HFFc6 (cell line): ENCODE data around the gene ITGB7. TPM values are rescaled to one million over a fixed set of nuclear protein-coding genes. Genes with fewer than 3 reads are reported as not detected.
"Not testable (repeated sequence)": the region's sequence is repeated elsewhere in the genome, so short reads cannot be mapped to it uniquely, and the experiment has no call there.

ENCODE experiments used
- DNase-seq: peaks from one replicate; pipeline ENCODE4 v3.0.0-alpha.2; 2018
- H3K27ac Mint-ChIP-seq: 2 replicates; pipeline ENCODE4 v1.8.0; 2020; ENCODE audit warnings: mild to moderate bottlenecking, mixed read lengths
- H3K27me3 Mint-ChIP-seq: 2 replicates; pipeline ENCODE4 v1.8.0; 2021; ENCODE audit warnings: mild to moderate bottlenecking, moderate library complexity, mixed read lengths; ENCODE audit not compliant: insufficient read depth
- H3K36me3 Mint-ChIP-seq: 2 replicates; pipeline ENCODE4 v1.8.0; 2021; ENCODE audit warnings: low read depth, mixed read lengths
- H3K4me1 Mint-ChIP-seq: 2 replicates; pipeline ENCODE4 v1.8.0; 2020; ENCODE audit warnings: low read depth, mixed read lengths
- H3K4me3 Mint-ChIP-seq: 2 replicates; pipeline ENCODE4 v1.8.0; 2020; ENCODE audit warnings: mild to moderate bottlenecking, moderate library complexity, mixed read lengths
- H3K9me3 Mint-ChIP-seq: 2 replicates; pipeline ENCODE4 v1.8.0; 2020; ENCODE audit warnings: mild to moderate bottlenecking, mixed read lengths
- total RNA-seq, 6 experiments: library from RNA; stranded (reverse); fragmentation: NEBNext Ultra II Directional; extraction: Animal tissue kit (Norgen Biotek cat#: 25700); gene quantifications; 2 replicates in 1 of 6; 3 replicates in 5 of 6; pipeline ENCODE4 v1.2.3, GENCODE V29; 2021
- TF ChIP-seq, protein P1 (sequence below): fragments of 200-600 bp; sonication (generic); IDR thresholded peaks from 2 replicates; pipeline ENCODE4 v1.5.0; 2021; ENCODE audit warnings: antibody characterized with exemption, mild to moderate bottlenecking

The ITGB7 gene
- total RNA-seq, 6 experiments from 2014 or later = 0.35 to 1.5 (median 0.93) TPM

DNA sequence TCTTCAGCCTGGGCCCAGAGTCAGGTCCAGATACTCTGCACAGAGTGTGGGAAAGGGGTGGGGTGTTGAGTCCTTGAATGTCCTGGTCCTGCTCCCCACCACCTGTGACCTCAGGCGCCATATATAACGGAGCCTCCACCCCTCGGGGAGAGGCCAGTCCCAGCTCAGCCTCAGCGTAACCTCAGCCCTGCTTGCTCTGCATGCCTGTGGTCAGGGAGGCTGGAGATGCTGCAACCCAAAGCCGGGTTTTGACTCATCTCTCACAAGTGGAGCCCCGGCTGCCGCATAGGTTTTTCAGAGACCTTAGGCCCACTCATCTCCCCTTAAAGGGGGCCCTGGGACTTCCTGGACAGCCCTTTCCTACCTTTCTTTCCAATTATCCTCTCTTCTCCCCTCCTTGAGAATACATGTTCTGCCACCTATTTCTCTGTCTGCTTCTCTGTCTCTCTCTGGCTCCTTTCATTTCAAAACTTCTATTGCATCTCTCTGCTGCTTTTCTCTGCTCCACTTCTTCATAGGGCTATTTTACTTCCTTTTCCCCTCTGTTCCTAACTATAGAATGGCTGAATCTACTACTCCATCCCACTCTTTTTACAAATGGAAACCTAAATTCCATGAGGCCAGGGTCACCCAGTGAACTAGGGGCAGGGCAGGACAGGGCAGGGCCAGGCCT is 1.2 kb downstream of the ITGB7 start:
- DNase-seq = peak; percentile 85
- peaks cover 44% of the 10 kb centered on the region for H3K4me1 Mint-ChIP-seq
- peak overlapping the region; percentile 76 for H3K27ac Mint-ChIP-seq
- no peaks in the 10 kb centered on the region; the same call in none of the 2 replicates for H3K27me3 Mint-ChIP-seq
- peak overlapping the region; percentile 27 for H3K4me3 Mint-ChIP-seq
- no peaks in the 10 kb centered on the region for H3K9me3 Mint-ChIP-seq
- H3K36me3 Mint-ChIP-seq = no peaks in the 10 kb centered on the region
- TF ChIP-seq, protein P1, sequence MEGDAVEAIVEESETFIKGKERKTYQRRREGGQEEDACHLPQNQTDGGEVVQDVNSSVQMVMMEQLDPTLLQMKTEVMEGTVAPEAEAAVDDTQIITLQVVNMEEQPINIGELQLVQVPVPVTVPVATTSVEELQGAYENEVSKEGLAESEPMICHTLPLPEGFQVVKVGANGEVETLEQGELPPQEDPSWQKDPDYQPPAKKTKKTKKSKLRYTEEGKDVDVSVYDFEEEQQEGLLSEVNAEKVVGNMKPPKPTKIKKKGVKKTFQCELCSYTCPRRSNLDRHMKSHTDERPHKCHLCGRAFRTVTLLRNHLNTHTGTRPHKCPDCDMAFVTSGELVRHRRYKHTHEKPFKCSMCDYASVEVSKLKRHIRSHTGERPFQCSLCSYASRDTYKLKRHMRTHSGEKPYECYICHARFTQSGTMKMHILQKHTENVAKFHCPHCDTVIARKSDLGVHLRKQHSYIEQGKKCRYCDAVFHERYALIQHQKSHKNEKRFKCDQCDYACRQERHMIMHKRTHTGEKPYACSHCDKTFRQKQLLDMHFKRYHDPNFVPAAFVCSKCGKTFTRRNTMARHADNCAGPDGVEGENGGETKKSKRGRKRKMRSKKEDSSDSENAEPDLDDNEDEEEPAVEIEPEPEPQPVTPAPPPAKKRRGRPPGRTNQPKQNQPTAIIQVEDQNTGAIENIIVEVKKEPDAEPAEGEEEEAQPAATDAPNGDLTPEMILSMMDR = no peak

DNA sequence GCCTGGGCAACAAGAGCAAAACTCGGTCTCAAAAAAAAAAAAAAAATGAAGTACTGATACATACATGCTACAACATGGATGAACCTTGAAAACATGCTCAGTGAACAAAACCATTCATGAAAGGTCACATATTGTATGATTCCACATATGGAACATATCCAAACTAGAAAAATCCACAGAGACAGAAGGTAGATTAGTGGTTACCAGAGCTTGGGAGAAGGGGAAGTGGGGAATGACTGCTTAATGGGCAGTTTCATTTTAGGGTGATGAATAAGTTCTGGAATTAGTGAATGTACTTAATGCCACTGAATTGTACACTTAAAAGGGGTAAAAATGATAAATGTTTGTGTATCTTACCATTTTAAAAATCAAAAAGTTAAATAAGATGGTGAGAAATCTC is 2.7 kb downstream of the ITGB7 start:
- TF ChIP-seq, protein P1 = no peak
- H3K4me3 Mint-ChIP-seq = no peak overlapping the region
- H3K27me3 Mint-ChIP-seq = no peaks in the 10 kb centered on the region; the same call in 1 of the 2 replicates
- H3K36me3 Mint-ChIP-seq = no peaks in the 10 kb centered on the region
- DNase-seq = no peak
- H3K27ac Mint-ChIP-seq = no peak overlapping the region
- peaks cover 50% of the 10 kb centered on the region for H3K4me1 Mint-ChIP-seq
- no peaks in the 10 kb centered on the region for H3K9me3 Mint-ChIP-seq

DNA sequence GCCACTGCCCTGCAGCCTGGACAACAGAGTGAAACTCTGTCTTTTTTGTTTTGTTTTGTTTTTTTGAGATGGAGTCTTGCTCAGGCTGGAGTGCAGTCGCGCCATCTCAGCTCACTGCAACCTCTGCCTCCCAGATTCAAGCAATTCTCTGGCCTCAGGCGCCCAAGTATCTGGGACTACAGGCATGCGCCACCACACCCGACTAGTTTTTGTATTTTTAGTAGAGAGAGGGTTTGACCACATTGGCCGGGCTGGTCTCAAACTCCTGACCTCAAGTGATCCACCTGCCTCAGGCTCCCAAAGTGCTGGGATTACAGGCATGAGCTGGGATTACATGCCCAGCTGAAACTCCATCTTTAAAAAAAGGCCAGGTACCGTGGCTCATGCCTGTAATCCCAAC is 4.7 kb downstream of the ITGB7 start:
- not testable (repeated sequence) for H3K27me3 Mint-ChIP-seq, H3K9me3 Mint-ChIP-seq, H3K27ac Mint-ChIP-seq, DNase-seq, H3K36me3 Mint-ChIP-seq, H3K4me3 Mint-ChIP-seq
- H3K4me1 Mint-ChIP-seq = peaks cover 38% of the 10 kb centered on the region

DNA sequence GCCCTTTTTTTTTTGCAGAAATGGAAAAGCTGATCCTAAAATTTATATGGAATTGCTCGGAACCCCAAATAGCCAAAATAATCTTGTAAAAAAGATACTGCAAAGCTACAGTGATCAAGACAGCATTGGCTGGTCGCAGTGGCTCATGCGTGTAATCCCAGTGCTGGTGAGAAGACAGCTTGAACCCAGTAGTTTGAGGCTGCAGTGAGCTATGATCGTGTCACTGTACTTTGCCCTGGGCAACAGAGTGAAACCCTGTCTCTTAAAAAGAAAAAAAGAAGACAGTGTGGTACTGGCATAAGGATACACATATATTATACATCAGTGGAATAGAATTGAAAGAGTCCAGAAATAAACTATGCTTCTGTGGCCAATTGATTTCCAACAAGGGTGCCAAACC is 5.4 kb downstream of the ITGB7 start:
- Mint-ChIP-seq H3K4me3 (no peak overlapping the region), H3K27me3 (peaks cover 4% of the 10 kb centered on the region; the same call in 1 of the 2 replicates), H3K27ac (no peak overlapping the region), H3K9me3 (no peaks in the 10 kb centered on the region), H3K36me3 (no peaks in the 10 kb centered on the region), H3K4me1 (peaks cover 32% of the 10 kb centered on the region)
- TF ChIP-seq, protein P1 = no peak
- no peak for DNase-seq

DNA sequence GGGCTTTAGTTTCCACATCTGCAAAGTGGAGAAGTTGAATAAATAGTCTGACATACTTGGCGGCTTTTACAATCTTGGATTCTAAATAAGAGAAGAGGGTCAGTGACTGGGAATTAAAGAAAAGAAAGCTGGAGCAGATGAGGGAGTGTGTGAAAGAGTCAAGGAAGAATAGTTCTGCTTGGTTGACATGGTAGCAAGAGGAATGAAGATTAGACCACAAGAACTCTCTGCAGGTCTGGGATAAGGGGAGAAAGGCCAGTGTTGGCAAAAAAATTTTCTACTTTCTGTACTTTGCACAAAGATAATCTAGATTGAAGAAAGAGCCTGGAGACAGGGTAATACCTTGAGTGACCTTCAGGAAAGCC is 5.9 kb downstream of the ITGB7 start:
- no peaks in the 10 kb centered on the region for H3K9me3 Mint-ChIP-seq
- H3K4me1 Mint-ChIP-seq = peaks cover 32% of the 10 kb centered on the region
- H3K27ac Mint-ChIP-seq = peak overlapping the region; percentile 59
- TF ChIP-seq, protein P1 = no peak
- H3K27me3 Mint-ChIP-seq = peaks cover 4% of the 10 kb centered on the region; the same call in 1 of the 2 replicates
- no peak for DNase-seq
- no peak overlapping the region for H3K4me3 Mint-ChIP-seq
- no peaks in the 10 kb centered on the region for H3K36me3 Mint-ChIP-seq

DNA sequence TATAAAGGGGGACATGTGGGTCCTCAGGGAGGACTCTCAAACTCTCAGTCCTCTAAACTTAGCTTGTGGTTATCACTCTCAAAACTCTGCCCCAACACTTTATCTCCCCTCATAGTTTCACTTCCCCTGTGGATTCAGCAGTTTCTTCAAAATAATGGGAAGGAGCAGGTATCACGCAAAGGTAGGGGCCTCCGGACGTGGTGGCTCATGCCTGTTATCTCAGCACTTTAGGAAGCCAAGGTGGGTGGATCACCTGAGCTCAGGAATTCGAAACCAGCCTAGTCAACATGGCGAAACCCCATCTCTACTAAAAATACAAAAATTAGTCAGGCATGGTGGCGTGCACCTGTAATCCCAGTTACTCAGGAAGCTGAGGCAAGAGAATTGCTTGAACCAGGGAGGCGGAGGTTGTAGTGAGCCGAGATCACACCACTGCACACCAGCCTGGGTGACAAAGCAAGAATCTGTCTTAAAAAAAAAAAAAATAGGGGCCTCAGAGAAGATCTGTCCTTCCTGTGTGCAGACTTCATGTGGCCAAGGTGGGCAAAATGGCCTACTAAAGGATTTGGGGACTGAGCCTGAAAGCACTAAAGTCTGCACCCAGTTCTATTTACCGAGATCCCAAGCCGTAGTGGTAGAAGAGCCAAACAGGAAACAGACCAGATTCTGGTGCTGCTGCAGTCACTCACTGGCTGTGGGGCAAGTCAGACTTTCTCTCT is 6.4 kb downstream of the ITGB7 start:
- Mint-ChIP-seq H3K36me3 (no peaks in the 10 kb centered on the region), H3K27ac (peak overlapping the region; percentile 59), H3K4me3 (no peak overlapping the region), H3K4me1 (peaks cover 30% of the 10 kb centered on the region), H3K27me3 (peaks cover 4% of the 10 kb centered on the region; the same call in 1 of the 2 replicates), H3K9me3 (no peaks in the 10 kb centered on the region)
- DNase-seq = no peak
- TF ChIP-seq, protein P1 = no peak
